ENCODE data around the gene GLT8D2.
"Not testable (repeated sequence)": the region's sequence is repeated elsewhere in the genome, so short reads cannot be mapped to it uniquely, and the experiment has no call there.

GLT8D2 gene

DNA sequence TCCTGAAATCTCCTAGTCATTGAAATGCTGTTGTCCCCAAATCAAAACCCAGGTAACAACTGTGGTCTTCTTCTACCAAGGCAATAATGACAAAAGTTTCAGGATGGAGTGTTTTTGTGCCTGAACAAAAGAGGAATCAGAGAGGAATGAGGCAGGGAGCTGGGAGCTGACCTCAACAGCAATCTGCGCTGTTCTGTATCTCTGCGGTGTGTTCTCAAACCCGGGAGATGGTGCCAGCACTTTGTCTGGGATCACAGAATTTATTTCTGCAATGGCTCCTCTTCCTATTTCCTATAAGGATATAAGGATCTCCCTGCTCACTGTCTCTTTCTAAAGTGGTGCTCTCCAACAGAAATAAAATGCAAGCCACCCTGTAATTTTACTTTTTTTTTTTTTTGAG is 449 bp upstream of the GLT8D2 start:
- Histone ChIP-seq H3K27me3 (ENCODE audit: control insufficient read depth, insufficient read depth, low read length) (peaks cover 21% of the 10 kb centered on the region), H3K36me3 (ENCODE audit: control insufficient read depth, insufficient read depth, low read length) (no peaks in the 10 kb centered on the region), H3K9ac (ENCODE audit: low read depth, low read length) (no peak overlapping the region), H3K4me3 (ENCODE audit: low read depth, low read length) (peak overlapping the region; percentile 67), H3K27ac (ENCODE audit: low read depth, low read length) (no peak overlapping the region), H3K9me3 (ENCODE audit: control insufficient read depth, insufficient read depth, low read length) (no peaks in the 10 kb centered on the region), H3K4me1 (ENCODE audit: control insufficient read depth, insufficient read depth, low read length) (peaks cover 17% of the 10 kb centered on the region)

DNA sequence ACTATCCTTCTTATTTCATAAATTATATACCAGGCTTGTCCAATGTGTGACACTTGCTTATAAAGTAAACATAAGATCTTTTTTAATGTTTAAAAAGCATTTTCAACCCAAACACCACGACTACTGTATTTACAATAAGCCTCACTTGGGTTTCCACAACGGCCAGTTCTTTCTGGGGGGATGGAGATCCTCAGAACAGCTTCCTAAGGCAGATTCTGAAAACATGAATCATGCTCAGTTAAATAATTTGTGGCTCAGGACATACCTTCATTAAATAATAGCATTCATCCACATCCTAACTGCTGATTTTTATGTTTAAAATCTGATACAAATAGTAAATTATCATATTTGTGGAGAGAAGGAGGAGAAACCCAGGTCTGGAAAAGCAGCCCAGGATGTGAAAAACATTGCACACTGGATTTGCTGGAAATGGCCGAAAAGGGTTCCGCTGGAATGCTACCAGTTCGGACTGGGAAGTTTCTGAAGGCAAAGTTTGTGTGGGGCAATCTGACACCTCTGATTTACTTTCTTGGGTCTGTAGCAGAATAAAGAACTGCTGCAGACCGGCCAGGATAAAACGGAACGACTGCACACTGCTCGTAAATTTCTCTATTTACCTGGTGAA is 597 bp downstream of the GLT8D2 start:
- Histone ChIP-seq H3K9ac (ENCODE audit: low read depth, low read length) (peak overlapping the region; percentile 50), H3K27ac (ENCODE audit: low read depth, low read length) (no peak overlapping the region), H3K9me3 (ENCODE audit: control insufficient read depth, insufficient read depth, low read length) (no peaks in the 10 kb centered on the region), H3K4me3 (ENCODE audit: low read depth, low read length) (peak overlapping the region; percentile 67), H3K4me1 (ENCODE audit: control insufficient read depth, insufficient read depth, low read length) (peaks cover 7% of the 10 kb centered on the region), H3K36me3 (ENCODE audit: control insufficient read depth, insufficient read depth, low read length) (no peaks in the 10 kb centered on the region), H3K27me3 (ENCODE audit: control insufficient read depth, insufficient read depth, low read length) (peaks cover 21% of the 10 kb centered on the region)

DNA sequence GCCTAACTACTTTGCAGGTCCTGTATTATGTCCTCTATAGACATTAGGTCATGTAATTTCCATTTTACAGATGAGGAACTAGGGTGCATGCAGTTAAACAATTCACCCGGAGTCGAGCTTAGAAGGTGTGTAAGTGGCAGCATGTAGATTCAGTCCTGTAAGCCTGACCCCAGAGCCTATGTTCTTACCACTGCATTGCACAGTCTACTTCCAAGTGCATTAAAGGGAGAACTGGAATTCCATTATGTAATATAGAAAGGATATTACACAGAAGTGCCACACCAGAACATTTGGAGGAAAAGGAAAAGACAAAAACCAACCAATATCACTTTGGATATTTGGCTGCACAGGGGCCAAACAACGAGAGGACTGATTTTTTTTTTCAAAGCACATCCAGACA is 1.2 kb downstream of the GLT8D2 start:
- no peak overlapping the region for H3K9ac ChIP-seq (ENCODE audit: low read depth, low read length)
- peaks cover 5% of the 10 kb centered on the region for H3K4me1 ChIP-seq (ENCODE audit: control insufficient read depth, insufficient read depth, low read length)
- H3K27me3 ChIP-seq (ENCODE audit: control insufficient read depth, insufficient read depth, low read length): peaks cover 21% of the 10 kb centered on the region
- no peak overlapping the region for H3K27ac ChIP-seq (ENCODE audit: low read depth, low read length)
- no peaks in the 10 kb centered on the region for H3K9me3 ChIP-seq (ENCODE audit: control insufficient read depth, insufficient read depth, low read length)
- peak overlapping the region; percentile 67; the same call in 1 of the 2 replicates for H3K4me3 ChIP-seq (ENCODE audit: low read depth, low read length)
- no peaks in the 10 kb centered on the region for H3K36me3 ChIP-seq (ENCODE audit: control insufficient read depth, insufficient read depth, low read length)

DNA sequence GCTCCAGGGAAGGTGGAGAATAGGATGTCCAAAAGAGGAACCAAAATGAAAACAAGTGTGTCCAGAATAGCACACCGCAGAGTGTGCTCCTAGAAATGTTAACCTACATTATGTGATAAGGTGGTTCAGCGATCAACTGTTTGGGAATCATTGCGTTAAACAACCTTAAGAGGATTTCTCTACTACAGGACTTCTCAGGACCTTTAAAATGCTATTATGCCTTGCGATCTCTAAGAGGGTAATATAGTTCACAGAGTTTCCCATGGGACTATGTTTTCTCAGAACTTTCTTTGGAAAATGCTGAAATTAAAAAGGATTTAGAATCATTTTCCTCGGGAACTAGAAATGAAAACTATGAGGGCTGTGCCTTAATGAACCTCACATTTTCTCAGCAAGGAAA is 1.8 kb downstream of the GLT8D2 start:
- peaks cover 5% of the 10 kb centered on the region for H3K4me1 ChIP-seq (ENCODE audit: control insufficient read depth, insufficient read depth, low read length)
- H3K4me3 ChIP-seq (ENCODE audit: low read depth, low read length): no peak overlapping the region

DNA sequence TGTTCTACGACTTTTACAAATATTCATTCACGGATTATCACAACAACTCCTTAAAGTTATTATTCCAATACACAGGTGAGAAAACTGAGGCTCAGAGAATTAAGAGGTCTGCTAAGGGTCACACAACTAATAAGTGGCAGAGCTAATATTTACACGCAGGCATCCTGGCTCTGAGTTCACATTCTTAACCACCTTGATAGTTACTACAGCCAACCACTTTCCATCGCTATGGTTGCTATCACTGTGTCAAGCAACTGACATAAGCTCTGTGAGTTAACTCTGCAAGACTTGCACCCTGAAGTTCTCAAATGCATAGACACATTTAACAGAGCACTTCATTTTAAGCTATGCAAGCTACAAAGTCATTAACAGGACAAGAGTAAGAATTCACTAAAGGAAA is 3.7 kb downstream of the GLT8D2 start:
- no peaks in the 10 kb centered on the region for H3K9me3 ChIP-seq (ENCODE audit: control insufficient read depth, insufficient read depth, low read length)
- no peak overlapping the region for H3K9ac ChIP-seq (ENCODE audit: low read depth, low read length)
- peaks cover 21% of the 10 kb centered on the region for H3K27me3 ChIP-seq (ENCODE audit: control insufficient read depth, insufficient read depth, low read length)
- H3K4me3 ChIP-seq (ENCODE audit: low read depth, low read length): no peak overlapping the region
- no peak overlapping the region for H3K27ac ChIP-seq (ENCODE audit: low read depth, low read length)
- H3K4me1 ChIP-seq (ENCODE audit: control insufficient read depth, insufficient read depth, low read length): peaks cover 5% of the 10 kb centered on the region
- H3K36me3 ChIP-seq (ENCODE audit: control insufficient read depth, insufficient read depth, low read length): no peaks in the 10 kb centered on the region

More for the DNA sequence above, 1.8 kb downstream of the GLT8D2 start:
- Histone ChIP-seq H3K27me3 (ENCODE audit: control insufficient read depth, insufficient read depth, low read length) (peaks cover 21% of the 10 kb centered on the region), H3K9me3 (ENCODE audit: control insufficient read depth, insufficient read depth, low read length) (no peaks in the 10 kb centered on the region), H3K36me3 (ENCODE audit: control insufficient read depth, insufficient read depth, low read length) (no peaks in the 10 kb centered on the region), H3K9ac (ENCODE audit: low read depth, low read length) (no peak overlapping the region), H3K27ac (ENCODE audit: low read depth, low read length) (no peak overlapping the region)

DNA sequence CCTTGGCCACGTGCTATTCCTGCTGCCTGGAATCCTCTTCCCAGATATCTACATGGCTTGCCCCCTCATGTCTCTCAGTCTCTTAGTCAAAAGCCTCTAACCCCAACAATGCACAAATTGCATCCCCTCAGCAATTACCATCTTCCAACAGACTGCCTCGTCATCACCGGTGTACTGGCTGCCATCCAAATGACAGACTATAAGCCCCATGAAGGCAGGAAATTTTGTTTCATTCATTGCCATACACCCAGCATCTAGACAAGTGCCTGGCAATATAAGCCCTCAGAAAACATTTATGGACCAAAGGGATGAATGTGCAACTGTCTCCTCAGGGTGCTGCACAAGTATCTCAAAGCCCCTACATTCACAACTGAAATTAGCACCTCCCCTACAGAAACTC is 5.8 kb downstream of the GLT8D2 start:
- Histone ChIP-seq H3K36me3 (ENCODE audit: control insufficient read depth, insufficient read depth, low read length) (no peaks in the 10 kb centered on the region), H3K9me3 (ENCODE audit: control insufficient read depth, insufficient read depth, low read length) (no peaks in the 10 kb centered on the region), H3K27ac (ENCODE audit: low read depth, low read length) (no peak overlapping the region), H3K27me3 (ENCODE audit: control insufficient read depth, insufficient read depth, low read length) (peaks cover 11% of the 10 kb centered on the region), H3K4me1 (ENCODE audit: control insufficient read depth, insufficient read depth, low read length) (peaks cover 5% of the 10 kb centered on the region), H3K9ac (ENCODE audit: low read depth, low read length) (no peak overlapping the region), H3K4me3 (ENCODE audit: low read depth, low read length) (no peak overlapping the region)

DNA sequence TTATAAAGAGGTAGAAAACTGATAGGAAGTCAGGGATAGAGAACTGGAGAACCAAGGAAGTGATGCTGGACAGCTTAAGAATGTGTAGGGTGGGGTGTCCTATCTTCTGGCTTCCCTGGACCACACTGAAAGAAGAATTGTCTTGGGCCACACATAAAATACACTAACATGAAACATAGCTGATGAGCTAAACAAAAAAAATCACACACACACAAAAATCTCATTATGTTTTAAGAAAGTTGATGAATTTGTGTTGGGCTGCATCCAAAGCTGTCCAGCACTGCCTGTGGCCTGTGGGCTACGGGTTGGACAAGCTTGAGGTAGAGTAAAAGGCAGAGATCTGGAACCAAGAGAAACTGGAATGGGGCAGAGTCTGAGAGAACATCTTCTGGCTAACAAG is 7.4 kb downstream of the GLT8D2 start:
- Histone ChIP-seq H3K4me3 (ENCODE audit: low read depth, low read length) (no peak overlapping the region), H3K4me1 (ENCODE audit: control insufficient read depth, insufficient read depth, low read length) (no peaks in the 10 kb centered on the region), H3K36me3 (ENCODE audit: control insufficient read depth, insufficient read depth, low read length) (no peaks in the 10 kb centered on the region), H3K9ac (ENCODE audit: low read depth, low read length) (no peak overlapping the region), H3K27ac (ENCODE audit: low read depth, low read length) (no peak overlapping the region), H3K9me3 (ENCODE audit: control insufficient read depth, insufficient read depth, low read length) (no peaks in the 10 kb centered on the region), H3K27me3 (ENCODE audit: control insufficient read depth, insufficient read depth, low read length) (no peaks in the 10 kb centered on the region)

DNA sequence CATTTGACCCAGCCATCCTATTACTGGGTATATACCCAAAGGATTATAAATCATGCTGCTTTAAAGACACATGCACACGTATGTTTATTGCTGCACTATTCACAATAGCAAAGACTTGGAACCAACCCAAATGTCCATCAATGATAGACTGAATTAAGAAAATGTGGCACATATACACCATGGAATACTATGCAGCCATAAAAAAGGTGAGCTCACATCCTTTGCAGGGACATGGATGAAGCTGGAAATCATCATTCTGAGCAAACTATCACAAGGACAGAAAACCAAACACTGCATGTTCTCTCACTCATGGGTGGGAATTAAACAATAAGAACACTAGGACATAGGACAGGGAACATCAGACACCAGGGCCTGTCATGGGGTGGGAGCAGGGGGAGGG is 10.2 kb downstream of the GLT8D2 start:
- H3K36me3 ChIP-seq (ENCODE audit: control insufficient read depth, insufficient read depth, low read length); H3K4me3 ChIP-seq (ENCODE audit: low read depth, low read length); H3K4me1 ChIP-seq (ENCODE audit: control insufficient read depth, insufficient read depth, low read length); H3K27ac ChIP-seq (ENCODE audit: low read depth, low read length); H3K9ac ChIP-seq (ENCODE audit: low read depth, low read length); H3K9me3 ChIP-seq (ENCODE audit: control insufficient read depth, insufficient read depth, low read length); H3K27me3 ChIP-seq (ENCODE audit: control insufficient read depth, insufficient read depth, low read length): not testable (repeated sequence)

DNA sequence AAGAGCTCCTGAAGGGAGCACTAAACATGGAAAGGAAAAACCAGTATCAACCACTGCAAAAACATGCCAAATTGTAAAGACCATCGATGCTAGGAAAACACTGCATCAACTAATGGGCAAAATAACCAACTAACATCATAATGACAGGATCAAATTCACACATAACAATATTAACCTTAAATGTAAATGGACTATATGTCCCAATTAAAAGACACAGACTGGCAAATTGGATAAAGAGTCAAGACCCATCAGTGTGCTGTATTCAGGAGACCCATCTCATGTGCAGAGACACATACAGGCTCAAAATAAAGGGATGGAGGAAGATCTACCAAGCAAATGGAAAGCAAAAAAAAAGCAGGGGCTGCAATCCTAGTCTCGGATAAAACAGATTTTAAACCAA is 13.8 kb downstream of the GLT8D2 start:
- H3K4me3 ChIP-seq (ENCODE audit: low read depth, low read length); H3K36me3 ChIP-seq (ENCODE audit: control insufficient read depth, insufficient read depth, low read length); H3K4me1 ChIP-seq (ENCODE audit: control insufficient read depth, insufficient read depth, low read length); H3K9ac ChIP-seq (ENCODE audit: low read depth, low read length); H3K27ac ChIP-seq (ENCODE audit: low read depth, low read length); H3K27me3 ChIP-seq (ENCODE audit: control insufficient read depth, insufficient read depth, low read length); H3K9me3 ChIP-seq (ENCODE audit: control insufficient read depth, insufficient read depth, low read length): not testable (repeated sequence)

DNA sequence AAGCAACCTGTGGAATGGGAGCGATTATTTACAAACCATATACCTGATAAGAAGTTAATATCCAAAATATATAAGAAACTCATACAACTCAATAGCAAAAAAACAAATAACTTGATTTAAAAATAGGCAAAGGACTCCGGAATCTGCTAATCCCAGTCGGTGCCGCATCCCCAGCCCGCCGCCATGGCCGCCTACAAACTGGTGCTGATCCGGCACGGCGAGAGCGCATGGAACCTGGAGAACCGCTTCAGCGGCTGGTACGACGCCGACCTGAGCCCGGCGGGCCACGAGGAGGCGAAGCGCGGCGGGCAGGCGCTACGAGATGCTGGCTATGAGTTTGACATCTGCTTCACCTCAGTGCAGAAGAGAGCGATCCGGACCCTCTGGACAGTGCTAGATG is 19.4 kb downstream of the GLT8D2 start:
- H3K27me3 ChIP-seq (ENCODE audit: control insufficient read depth, insufficient read depth, low read length); H3K4me3 ChIP-seq (ENCODE audit: low read depth, low read length): not testable (repeated sequence)

DNA sequence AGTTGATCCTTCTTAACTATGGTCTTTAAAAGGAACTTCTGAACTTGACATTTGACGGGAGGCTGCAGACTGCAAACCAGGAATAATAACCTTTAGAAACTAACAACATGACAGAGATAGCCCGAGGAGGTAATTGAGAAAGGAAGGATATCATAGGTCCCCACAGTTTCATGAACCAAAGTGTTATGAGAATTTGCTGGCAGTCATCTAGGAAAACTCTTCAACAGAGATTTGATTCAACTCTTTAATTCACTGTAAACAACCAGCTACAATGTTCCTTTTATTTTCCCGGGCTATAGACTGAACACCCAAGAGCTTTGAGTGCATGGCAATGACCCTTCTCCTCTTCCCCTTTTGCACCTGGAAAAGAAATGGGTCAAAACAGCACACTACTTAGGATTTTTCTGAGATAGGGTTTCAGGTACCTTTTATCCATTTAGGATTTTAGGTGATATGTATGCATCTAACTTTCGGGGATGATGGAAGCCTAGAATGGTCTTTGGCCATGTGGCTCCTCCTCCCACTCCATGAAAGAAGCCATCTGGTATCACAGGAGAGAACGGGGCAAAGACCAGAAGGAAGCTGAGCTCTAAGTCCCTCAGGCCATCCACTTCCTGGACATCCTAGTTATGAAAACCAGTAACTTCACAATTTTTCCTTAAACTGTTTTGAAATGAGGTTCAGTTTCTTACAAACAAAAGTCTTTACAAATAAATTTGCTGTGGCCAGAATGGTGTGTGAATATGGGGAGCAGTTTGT is 23.0 kb downstream of the GLT8D2 start:
- Histone ChIP-seq H3K27ac (ENCODE audit: low read depth, low read length) (no peak overlapping the region), H3K9ac (ENCODE audit: low read depth, low read length) (no peak overlapping the region), H3K9me3 (ENCODE audit: control insufficient read depth, insufficient read depth, low read length) (peaks cover 8% of the 10 kb centered on the region), H3K27me3 (ENCODE audit: control insufficient read depth, insufficient read depth, low read length) (no peaks in the 10 kb centered on the region), H3K4me1 (ENCODE audit: control insufficient read depth, insufficient read depth, low read length) (no peaks in the 10 kb centered on the region), H3K36me3 (ENCODE audit: control insufficient read depth, insufficient read depth, low read length) (no peaks in the 10 kb centered on the region), H3K4me3 (ENCODE audit: low read depth, low read length) (no peak overlapping the region)

More for the DNA sequence above, 19.4 kb downstream of the GLT8D2 start:
- not testable (repeated sequence) for H3K4me1 ChIP-seq (ENCODE audit: control insufficient read depth, insufficient read depth, low read length); H3K9ac ChIP-seq (ENCODE audit: low read depth, low read length); H3K9me3 ChIP-seq (ENCODE audit: control insufficient read depth, insufficient read depth, low read length); H3K27ac ChIP-seq (ENCODE audit: low read depth, low read length); H3K36me3 ChIP-seq (ENCODE audit: control insufficient read depth, insufficient read depth, low read length)
